ENCODE measurements around the gene DMGDH. TPM values are rescaled to one million over a fixed set of nuclear protein-coding genes. Genes with fewer than 3 reads are reported as not detected.

The DMGDH gene
- total and polyA plus RNA-seq, 2 donors (not counting 3 experiments of a cell fraction or from before 2014, with no cell fraction given) = 0.11 TPM; not detected in 1

DNA sequence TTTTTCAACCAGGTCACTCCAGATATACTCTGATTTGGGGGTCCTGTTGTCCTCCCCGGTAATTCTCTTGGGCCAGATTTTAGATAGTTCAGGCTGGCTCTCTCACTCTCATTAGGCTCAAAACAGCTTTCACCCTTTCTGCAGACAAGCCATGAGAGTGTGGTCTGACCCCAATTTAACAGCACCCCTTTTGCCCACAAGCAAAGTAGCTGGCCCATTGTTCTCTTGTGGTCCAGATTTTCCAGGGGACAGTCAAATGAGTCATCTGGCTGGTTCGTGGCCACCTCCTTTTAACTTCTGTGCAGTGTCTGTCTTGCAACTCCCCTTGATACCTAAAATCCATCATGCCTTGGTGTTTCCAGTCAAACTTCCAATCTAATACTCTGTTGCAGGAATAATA, 16.6 kb upstream of the DMGDH start:
- no peaks in the 10 kb centered on the region for H3K9me1 ChIP-seq (replicated peaks; ENCODE audit: control insufficient read depth, extremely low read depth, insufficient read depth, low read length)
- H4K20me1 ChIP-seq (replicated peaks; ENCODE audit: control insufficient read depth, extremely low read depth, insufficient read depth, low read length) = no peaks in the 10 kb centered on the region
- no peaks in the 10 kb centered on the region for H3K27me3 ChIP-seq (ENCODE audit: control insufficient read depth in 2 of 2, insufficient read depth in 2 of 2, low read length in 2 of 2)
- H3K4me3 ChIP-seq (replicated peaks in 1 of 3; ENCODE audit: insufficient read depth in 1 of 3, low read depth in 1 of 3, low read length in 3 of 3) = no peak overlapping the region
- POLR2A ChIA-PET = no interaction called here
- no TSS peak for BruUV-seq (replicated peaks)
- H3K36me3 ChIP-seq (ENCODE audit: control insufficient read depth in 2 of 2, extremely low read depth in 1 of 2, insufficient read depth in 2 of 2, low read length in 2 of 2) = no peaks in the 10 kb centered on the region
- H3K27ac ChIP-seq (ENCODE audit: insufficient read depth, low read depth, low read length) = no peak overlapping the region
- H3K9me3 ChIP-seq (replicated peaks; ENCODE audit: control insufficient read depth, insufficient read depth, low read length) = no peaks in the 10 kb centered on the region
- H3K4me2 ChIP-seq (ENCODE audit: insufficient read depth, low read length) = no peak overlapping the region
- dilution Hi-C loops (cut with MboI; ENCODE audit: extremely low pct_ligation_motif_present, low sequenced_read_pairs) (no loop called here), intact Hi-C loops (cut with micrococcal nuclease) (no loop called here)
- H3K79me2 ChIP-seq (ENCODE audit: control insufficient read depth, insufficient read depth, low read length) = no peaks in the 10 kb centered on the region
- H3K9ac ChIP-seq (replicated peaks; ENCODE audit: extremely low read depth, insufficient read depth, low read length) = no peak overlapping the region
- CTCF ChIA-PET = no interaction called here
- TF ChIP-seq FOS (IDR thresholded peaks at IDR 0.05; ENCODE audit: borderline replicate concordance, insufficient read depth, low read length) (no peak), EZH2 (IDR thresholded peaks at IDR 0.05; ENCODE audit: borderline replicate concordance, low read depth, low read length, severe bottlenecking) (no peak), POLR2A (IDR thresholded peaks at IDR 0.05; ENCODE audit: low read depth, low read length) (no peak), CTCF (IDR thresholded peaks at IDR 0.05; ENCODE audit: extremely low read depth in 1 of 2, insufficient read depth in 1 of 2, low read depth in 1 of 2, low read length in 2 of 2) (no peak), GATA2 (IDR thresholded peaks at IDR 0.05; ENCODE audit: insufficient read depth, insufficient read length, low read depth, low read length) (no peak), MAX (IDR thresholded peaks at IDR 0.05; ENCODE audit: insufficient read depth, insufficient read length) (no peak), MYC (IDR thresholded peaks at IDR 0.05; ENCODE audit: low read depth, low read length) (no peak), JUN (IDR thresholded peaks at IDR 0.05; ENCODE audit: borderline replicate concordance, insufficient read depth, insufficient read length, low read depth) (no peak), POLR2AphosphoS5 (IDR thresholded peaks at IDR 0.05; ENCODE audit: insufficient read depth, low read depth, low read length) (no peak)
- DNase-seq (ENCODE audit: low read depth, low spot score) (no peak), FAIRE-seq (no peak)
- H2AFZ ChIP-seq (ENCODE audit: low read depth, low read length) = no peak overlapping the region
- H3K4me1 ChIP-seq (ENCODE audit: control insufficient read depth, extremely low read depth, insufficient read depth, low read length) = no peaks in the 10 kb centered on the region
